Endothelial cell of umbilical vein (primary cell): ENCODE measurements around the gene PTPRQ. TPM values are rescaled to one million over a fixed set of nuclear protein-coding genes. Genes with fewer than 3 reads are reported as not detected.
A peak's percentile ranks its signal among the peaks of the same experiment; 100 is the strongest.

Source experiments
- BruUV-seq: library from RNA; stranded (reverse); fragments of 400-500 nt; replicated peaks from 2 replicates; lab custom pipeline; 2021; lab: Mats Ljungman, UMichigan
- CTCF ChIA-PET: fragments of 300-600, 350-600 bp; sonication (Branson Sonifier 250); formaldehyde crosslinking; loops from one replicate; lab custom pipeline; 2021; ENCODE audit warnings: antibody characterized with exemption, inconsistent platforms; lab: Charles Lee
- POLR2A ChIA-PET: fragments of 300-600, 350-600 bp; sonication (Branson Sonifier 250); formaldehyde crosslinking; loops from one replicate; lab custom pipeline; 2021; ENCODE audit warnings: antibody characterized with exemption, inconsistent platforms; lab: Charles Lee
- DNase-seq: peaks from one replicate; pipeline ENCODE4 v3.0.0-alpha.2; 2011; ENCODE audit warnings: low read depth, low spot score
- FAIRE-seq: peaks from 2 replicates; lab custom pipeline; 2011; peaks lifted over from hg19 to GRCh38; lab: Jason Lieb, UNC
- H2AFZ ChIP-seq: 2 replicates; pipeline ENCODE4 v1.6.0; 2012; ENCODE audit warnings: low read depth, low read length, control low read depth, inconsistent platforms
- H3K27ac ChIP-seq: 2 replicates; pipeline ENCODE4 v1.5.1; 2011; ENCODE audit warnings: low read depth, mild to moderate bottlenecking, control low read depth, low read length, moderate library complexity; ENCODE audit not compliant: insufficient read depth
- H3K27me3 ChIP-seq, 2 experiments: 2 replicates each; pipeline versions ENCODE4 v1.6.0 to v1.6.1; 2011; ENCODE audit warnings: low read length in 2 of 2, mixed read lengths in 1 of 2; ENCODE audit not compliant: control insufficient read depth in 2 of 2, insufficient read depth in 2 of 2
- H3K36me3 ChIP-seq, 2 experiments: 2 replicates in 1 of 2; 3 replicates in 1 of 2; pipeline ENCODE4 v1.5.1; 2011; ENCODE audit warnings: low read length in 2 of 2, mild to moderate bottlenecking in 1 of 2, moderate library complexity in 1 of 2; ENCODE audit not compliant: control insufficient read depth in 2 of 2, insufficient read depth in 2 of 2; ENCODE audit errors: extremely low read depth in 1 of 2
- H3K4me1 ChIP-seq: 3 replicates; pipeline ENCODE4 v1.5.1; 2011; ENCODE audit warnings: mild to moderate bottlenecking, low read length; ENCODE audit not compliant: control insufficient read depth, insufficient read depth; ENCODE audit errors: extremely low read depth
- H3K4me2 ChIP-seq: 2 replicates; pipeline ENCODE4 v1.6.1; 2011; ENCODE audit warnings: low read length, control low read depth, mixed read lengths; ENCODE audit not compliant: insufficient read depth
- H3K4me3 ChIP-seq, 3 experiments: fragments of 200-600 bp in 1 of 3; sonication (generic), shearing (Covaris generic) in 1 of 3; replicated peaks in 1 of 3; 2 replicates each; pipeline ENCODE4 v1.5.1; 2011 to 2016; ENCODE audit warnings: control low read depth in 3 of 3, low read length in 3 of 3, mild to moderate bottlenecking in 2 of 3, inconsistent platforms in 1 of 3, low read depth in 1 of 3, moderate library complexity in 1 of 3; ENCODE audit not compliant: insufficient read depth in 1 of 3
- H3K79me2 ChIP-seq: 2 replicates; pipeline ENCODE4 v1.6.0; 2012; ENCODE audit warnings: low read length, inconsistent platforms; ENCODE audit not compliant: control insufficient read depth, insufficient read depth
- H3K9ac ChIP-seq: replicated peaks from 2 replicates; pipeline ENCODE3; 2011; ENCODE audit warnings: low read length, control low read depth; ENCODE audit not compliant: insufficient read depth; ENCODE audit errors: extremely low read depth
- H3K9me1 ChIP-seq: replicated peaks from 3 replicates; pipeline ENCODE4 v1.6.0; 2011; ENCODE audit warnings: mild to moderate bottlenecking, low read length; ENCODE audit not compliant: control insufficient read depth, insufficient read depth; ENCODE audit errors: extremely low read depth
- H3K9me3 ChIP-seq: replicated peaks from 2 replicates; pipeline ENCODE4 v1.5.1; 2012; ENCODE audit warnings: low read length, inconsistent platforms; ENCODE audit not compliant: control insufficient read depth, insufficient read depth
- H4K20me1 ChIP-seq: replicated peaks from 2 replicates; pipeline ENCODE3; 2011; ENCODE audit warnings: mild to moderate bottlenecking, low read length; ENCODE audit not compliant: control insufficient read depth, insufficient read depth; ENCODE audit errors: extremely low read depth
- CTCF ChIP-seq, 2 donors: IDR thresholded peaks; 1 replicate in 1 of 2; 2 replicates in 1 of 2; pipeline ENCODE4 v1.5.1; 2011; ENCODE audit warnings: low read length in 2 of 2, mild to moderate bottlenecking in 2 of 2, moderate library complexity in 2 of 2, control low read depth in 1 of 2, inconsistent platforms in 1 of 2, low read depth in 1 of 2; ENCODE audit not compliant: insufficient read depth in 1 of 2; ENCODE audit errors: extremely low read depth in 1 of 2
- EZH2 ChIP-seq: IDR thresholded peaks from 2 replicates; pipeline ENCODE4 v1.6.1; 2012; ENCODE audit warnings: borderline replicate concordance, low read depth, mild to moderate bottlenecking, moderate library complexity, low read length, inconsistent platforms; ENCODE audit not compliant: severe bottlenecking
- FOS ChIP-seq: IDR thresholded peaks from 2 replicates; pipeline ENCODE4 v1.6.1; 2011; ENCODE audit warnings: mild to moderate bottlenecking, low read length, moderate library complexity, borderline replicate concordance; ENCODE audit not compliant: insufficient read depth
- GATA2 ChIP-seq: IDR thresholded peaks from 2 replicates; pipeline ENCODE4 v1.7.0; 2011; ENCODE audit warnings: low read depth, mild to moderate bottlenecking, moderate library complexity, mixed read lengths, low read length; ENCODE audit not compliant: insufficient read length, insufficient read depth
- JUN ChIP-seq: IDR thresholded peaks from 2 replicates; pipeline ENCODE4 v1.6.1; 2011; ENCODE audit warnings: borderline replicate concordance, low read depth; ENCODE audit not compliant: insufficient read length, insufficient read depth
- MAX ChIP-seq: IDR thresholded peaks from 2 replicates; pipeline ENCODE4 v1.6.1; 2011; ENCODE audit not compliant: insufficient read depth, insufficient read length
- MYC ChIP-seq: IDR thresholded peaks from one replicate; pipeline ENCODE4 v1.6.1; 2011; ENCODE audit warnings: mild to moderate bottlenecking, low read depth, low read length
- POLR2A ChIP-seq: IDR thresholded peaks from 2 replicates; pipeline ENCODE4 v1.6.1; 2012; ENCODE audit warnings: low read depth, mild to moderate bottlenecking, control low read depth, low read length
- POLR2AphosphoS5 ChIP-seq: IDR thresholded peaks from 2 replicates; pipeline ENCODE4 v1.6.1; 2012; ENCODE audit warnings: low read depth, mild to moderate bottlenecking, control low read depth, low read length, moderate library complexity; ENCODE audit not compliant: insufficient read depth
- dilution Hi-C: fragments of 300-500 bp; cut with MboI; formaldehyde crosslinking; loops from one replicate; pipeline ENCODE4 v1.15.0; 2019; ENCODE audit warnings: low sequenced_read_pairs; ENCODE audit not compliant: extremely low pct_ligation_motif_present
- intact Hi-C: fragments of 100-400 bp; cut with micrococcal nuclease; formaldehyde crosslinking; loops from one replicate; pipeline ENCODE4 v1.10.0; 2022
- polyA plus RNA-seq, 4 experiments: library from polyadenylated mRNA; depleted of rRNA in 3 of 4; stranded (reverse) in 3 of 4; unstranded in 1 of 4; fragments of >200 nt; gene quantifications; 2 replicates each; pipeline versions ENCODE4 v1.2.1 to v1.2.3, GENCODE V29; 2011 to 2012; ENCODE audit warnings: missing spikeins in 1 of 4
- total RNA-seq: library from RNA; stranded (reverse); gene quantifications from 2 replicates; pipeline ENCODE4 v1.2.3, GENCODE V29; 2021

PTPRQ gene
- total and polyA plus RNA-seq, 2 donors (not counting 3 experiments of a cell fraction or from before 2014, with no cell fraction given) = not detected

GRCh38 chr12:80627782-80628181, 183.7 kb downstream of the PTPRQ start:
- CTCF ChIA-PET = no interaction called here
- dilution Hi-C loops = no loop called here

More at GRCh38 chr12:80627782-80628181, 183.7 kb downstream of the PTPRQ start:
- Histone ChIP-seq H3K4me3 (no peak overlapping the region), H3K27ac (peak overlapping the region; percentile 42), H2AFZ (no peak overlapping the region), H3K9ac (no peak overlapping the region), H3K27me3 (no peaks in the 10 kb centered on the region), H3K4me1 (no peaks in the 10 kb centered on the region), H3K36me3 (no peaks in the 10 kb centered on the region), H3K9me3 (no peaks in the 10 kb centered on the region), H3K4me2 (no peak overlapping the region), H3K79me2 (no peaks in the 10 kb centered on the region), H3K9me1 (no peaks in the 10 kb centered on the region), H4K20me1 (no peaks in the 10 kb centered on the region)
- no peak for TF ChIP-seq POLR2AphosphoS5
- no peak for TF ChIP-seq CTCF (IDR thresholded peaks at IDR 0.05; ENCODE audit: extremely low read depth in 1 of 2, insufficient read depth in 1 of 2, low read depth in 1 of 2, low read length in 2 of 2)
- no peak for TF ChIP-seq JUN
- TF ChIP-seq MYC = no peak
- TF ChIP-seq POLR2A = no peak
- TF ChIP-seq MAX = no peak
- TF ChIP-seq FOS = no peak
- no peak for TF ChIP-seq EZH2
- TF ChIP-seq GATA2 = no peak
- FAIRE-seq (peak; percentile 47), DNase-seq (peak; percentile 41)
- intact Hi-C loops = loop anchor here (10.0 kb wide), 1 partner anchor 433 kb away; no protein-coding TSS in a partner anchor
- no TSS peak for BruUV-seq
- POLR2A ChIA-PET = no interaction called here
